ENCODE measurements around the gene PRR22.

- TF ChIP-seq EZH2phosphoT487 (IDR thresholded peaks at IDR 0.05; ENCODE audit: low read depth, severe bottlenecking, unreplicated experiment) (no peak), CTCF (IDR thresholded peaks at IDR 0.05; ENCODE audit: poor library complexity) (no peak)
These were observed 29.7 kb upstream of the PRR22 start for GRCh38 chr19:5814123-5814851.

All from hepatocyte (in vitro differentiated cells).